RWPE2 (cell line): Measurements from ENCODE around the gene RBMS2.

ENCODE experiments used
- ATAC-seq: fragments of 200-7000 bp; cut with Tn5 transposase; 3 replicates; pipeline ENCODE4 v1.9.1; 2021; ENCODE audit warnings: low read depth
- DNase-seq: peaks from one replicate; pipeline ENCODE4 v3.0.0-alpha.2; 2020; ENCODE audit warnings: low spot score
- H3K27ac ChIP-seq: fragments of 450-650 bp; 2 replicates; pipeline ENCODE4 v1.5.1; 2017; ENCODE audit warnings: mild to moderate bottlenecking; ENCODE audit not compliant: poor library complexity, severe bottlenecking
- H3K27me3 ChIP-seq: fragments of 250-450 bp; sonication (Bioruptor Pico); 2 replicates; pipeline ENCODE4 v1.5.1; 2021; ENCODE audit warnings: mild to moderate bottlenecking, moderate library complexity; ENCODE audit not compliant: insufficient read depth, poor library complexity, severe bottlenecking
- H3K36me3 ChIP-seq: fragments of 250-450 bp; sonication (Bioruptor Pico); 2 replicates; pipeline ENCODE4 v1.5.1; 2020; ENCODE audit warnings: low read depth, mild to moderate bottlenecking, moderate library complexity
- H3K4me1 ChIP-seq: fragments of 250-450 bp; sonication (Bioruptor Pico); 2 replicates; pipeline ENCODE4 v1.5.1; 2021; ENCODE audit warnings: mild to moderate bottlenecking, moderate library complexity; ENCODE audit not compliant: insufficient read depth, poor library complexity, severe bottlenecking
- H3K4me3 ChIP-seq: fragments of 250-450 bp; sonication (Bioruptor Pico); 2 replicates; pipeline ENCODE4 v1.5.1; 2021; ENCODE audit warnings: mild to moderate bottlenecking, moderate library complexity; ENCODE audit not compliant: severe bottlenecking
- H3K9me3 ChIP-seq: fragments of 250-450 bp; sonication (Bioruptor Pico); 2 replicates; pipeline ENCODE4 v1.5.1; 2021; ENCODE audit warnings: mild to moderate bottlenecking, moderate library complexity; ENCODE audit not compliant: severe bottlenecking
- CTCF ChIP-seq: fragments of 450-650 bp; IDR thresholded peaks from one replicate; pipeline ENCODE4 v1.5.1; 2017; ENCODE audit warnings: mild to moderate bottlenecking, moderate library complexity; ENCODE audit not compliant: poor library complexity, severe bottlenecking

Gene RBMS2

GRCh38 chr12:56629459-56630179 lies 108.0 kb downstream of the RBMS2 start:
- TF ChIP-seq CTCF, result no peak
- H3K4me3 ChIP-seq, result peak overlapping the region; percentile 64
- H3K27me3 ChIP-seq, result no peaks in the 10 kb centered on the region
- peak overlapping the region; percentile 86 for H3K27ac ChIP-seq
- no peaks in the 10 kb centered on the region for H3K9me3 ChIP-seq
- H3K36me3 ChIP-seq, result peaks cover 21% of the 10 kb centered on the region
- H3K4me1 ChIP-seq, result peaks cover 18% of the 10 kb centered on the region
- DNase-seq (no peak), ATAC-seq (peak; percentile 8; the same call in 1 of the 3 replicates)

- DNase-seq, result peak; percentile 90
- peaks cover 18% of the 10 kb centered on the region for H3K4me1 ChIP-seq
- H3K4me3 ChIP-seq, result peak within 1 kb of the TSS; percentile 64
- ATAC-seq, result peak; percentile 69
- no peak for TF ChIP-seq CTCF
- H3K9me3 ChIP-seq, result no peaks in the 10 kb centered on the region
- H3K27ac ChIP-seq, result peak within 1 kb of the TSS; percentile 86
- peaks cover 17% of the 10 kb centered on the region for H3K36me3 ChIP-seq
- H3K27me3 ChIP-seq, result no peaks in the 10 kb centered on the region
Measured at GRCh38 chr12:56630180-56630632, 108.6 kb downstream of the RBMS2 start, which contains the start of gene BAZ2A. Gene BAZ2A, minus strand, starts transcription at chr12:56630326. Its CDS starts 12,796 bp downstream, at chr12:56617530.

- no peaks in the 10 kb centered on the region for H3K27me3 ChIP-seq
- H3K4me1 ChIP-seq, result peaks cover 18% of the 10 kb centered on the region
- no peak for TF ChIP-seq CTCF
- H3K36me3 ChIP-seq, result peaks cover 5% of the 10 kb centered on the region
- DNase-seq, result no peak
- H3K4me3 ChIP-seq, result no peak overlapping the region
- peak; percentile 17; the same call in 2 of the 3 replicates for ATAC-seq
- H3K27ac ChIP-seq, result peak overlapping the region; percentile 86
- H3K9me3 ChIP-seq, result no peaks in the 10 kb centered on the region
Measured at GRCh38 chr12:56631790-56632700, 110.4 kb downstream of the RBMS2 start.

- H3K27me3 ChIP-seq, result no peaks in the 10 kb centered on the region
- H3K4me1 ChIP-seq, result peaks cover 18% of the 10 kb centered on the region
- peak overlapping the region; percentile 86 for H3K27ac ChIP-seq
- H3K4me3 ChIP-seq, result no peak overlapping the region
- peaks cover 12% of the 10 kb centered on the region for H3K36me3 ChIP-seq
- ATAC-seq (no peak), DNase-seq (no peak)
- H3K9me3 ChIP-seq, result no peaks in the 10 kb centered on the region
- TF ChIP-seq CTCF, result no peak
Measured at GRCh38 chr12:56632701-56633467, 111.3 kb downstream of the RBMS2 start.
